ENCODE results near the gene MSRB3.
A peak's percentile ranks its signal among the peaks of the same experiment; 100 is the strongest.

Gene MSRB3

GRCh38 chr12:65278576-65279368 is at the start of gene MSRB3:
TSS of gene MSRB3 (plus strand) at chr12:65278683. CDS start at chr12:65308580, 29,897 bp downstream.
- no peak within 1 kb of the TSS for H3K9ac ChIP-seq
- H2AFZ ChIP-seq, result peak within 1 kb of the TSS; percentile 95
- H3K4me3 ChIP-seq (ENCODE audit: low read depth, low read length), result peak within 1 kb of the TSS; percentile 64
- no peaks in the 10 kb centered on the region for H3K27me3 ChIP-seq (ENCODE audit: control insufficient read depth, insufficient read depth, low read length)
- TF ChIP-seq CTCF (IDR thresholded peaks at IDR 0.05), result no peak
- no peaks in the 10 kb centered on the region for H3K4me1 ChIP-seq
- no peaks in the 10 kb centered on the region for H3K9me3 ChIP-seq (ENCODE audit: control insufficient read depth, low read length)
- peak within 1 kb of the TSS; percentile 38 for H3K27ac ChIP-seq
- no peaks in the 10 kb centered on the region for H3K79me2 ChIP-seq
- peak within 1 kb of the TSS; percentile 88 for H3K4me2 ChIP-seq (ENCODE audit: low read length)
- no peaks in the 10 kb centered on the region for H3K36me3 ChIP-seq (ENCODE audit: control insufficient read depth, insufficient read depth, low read length)

GRCh38 chr12:65229441-65229840 is 49.0 kb upstream of the MSRB3 start:
- Histone ChIP-seq H3K27ac (no peak overlapping the region), H3K79me2 (peaks cover 22% of the 10 kb centered on the region), H3K4me1 (no peaks in the 10 kb centered on the region), H3K9me3 (ENCODE audit: control insufficient read depth, low read length) (no peaks in the 10 kb centered on the region), H3K27me3 (ENCODE audit: control insufficient read depth, insufficient read depth, low read length) (no peaks in the 10 kb centered on the region), H3K36me3 (ENCODE audit: control insufficient read depth, insufficient read depth, low read length) (peaks cover 2% of the 10 kb centered on the region), H3K4me2 (ENCODE audit: low read length) (no peak overlapping the region), H2AFZ (no peak overlapping the region), H3K4me3 (ENCODE audit: low read depth, low read length) (no peak overlapping the region), H3K9ac (no peak overlapping the region)
- no peak for TF ChIP-seq CTCF (IDR thresholded peaks at IDR 0.05)

GRCh38 chr12:65232476-65233077 is 45.9 kb upstream of the MSRB3 start:
- peaks cover 12% of the 10 kb centered on the region for H3K79me2 ChIP-seq
- H3K4me2 ChIP-seq (ENCODE audit: low read length), result no peak overlapping the region
- no peak overlapping the region for H3K9ac ChIP-seq
- no peak overlapping the region for H3K27ac ChIP-seq
- H2AFZ ChIP-seq, result no peak overlapping the region
- TF ChIP-seq CTCF (IDR thresholded peaks at IDR 0.05), result peak; percentile 46
- no peak overlapping the region for H3K4me3 ChIP-seq (ENCODE audit: low read depth, low read length)
- H3K9me3 ChIP-seq (ENCODE audit: control insufficient read depth, low read length), result no peaks in the 10 kb centered on the region
- no peaks in the 10 kb centered on the region for H3K4me1 ChIP-seq
- peaks cover 2% of the 10 kb centered on the region for H3K36me3 ChIP-seq (ENCODE audit: control insufficient read depth, insufficient read depth, low read length)
- no peaks in the 10 kb centered on the region for H3K27me3 ChIP-seq (ENCODE audit: control insufficient read depth, insufficient read depth, low read length)

- no peak for TF ChIP-seq CTCF (IDR thresholded peaks at IDR 0.05)
- no peaks in the 10 kb centered on the region for H3K4me1 ChIP-seq
- H3K4me3 ChIP-seq (ENCODE audit: low read depth, low read length), result no peak overlapping the region
- no peak overlapping the region for H2AFZ ChIP-seq
- no peaks in the 10 kb centered on the region for H3K27me3 ChIP-seq (ENCODE audit: control insufficient read depth, insufficient read depth, low read length)
- H3K36me3 ChIP-seq (ENCODE audit: control insufficient read depth, insufficient read depth, low read length), result no peaks in the 10 kb centered on the region
- H3K9me3 ChIP-seq (ENCODE audit: control insufficient read depth, low read length), result no peaks in the 10 kb centered on the region
- H3K4me2 ChIP-seq (ENCODE audit: low read length), result no peak overlapping the region
- no peak overlapping the region for H3K9ac ChIP-seq
- H3K79me2 ChIP-seq, result no peaks in the 10 kb centered on the region
- H3K27ac ChIP-seq, result no peak overlapping the region
These were observed 41.3 kb upstream of the MSRB3 start for GRCh38 chr12:65237153-65237552.
